Erythroblast (primary cell): Measurements from ENCODE around the gene KIF19.

Experiments
- GATA1 ChIP-seq: IDR thresholded peaks from 2 replicates; pipeline ENCODE4 v1.6.1; 2011; ENCODE audit warnings: low read depth, mild to moderate bottlenecking, control low read depth, low read length, moderate library complexity
- POLR2A ChIP-seq: IDR thresholded peaks from 2 replicates; pipeline ENCODE4 v1.6.1; 2011; ENCODE audit warnings: mild to moderate bottlenecking, low read length

GRCh38 chr17:74354561-74354960 is 28.5 kb downstream of the KIF19 start:
- no peak for TF ChIP-seq POLR2A
- TF ChIP-seq GATA1, result no peak
